HCEC 1CT (cell line): ENCODE results near the gene COL6A2.

ENCODE experiments used
- DNase-seq: peaks from one replicate; pipeline ENCODE4 v3.0.0-alpha.2; 2017

The COL6A2 gene

GRCh38 chr21:46115441-46116188, 17.7 kb downstream of the COL6A2 start:
- no peak for DNase-seq

- DNase-seq = no peak
Measured at GRCh38 chr21:46116189-46116775, 18.4 kb downstream of the COL6A2 start.

GRCh38 chr21:46116776-46117585, 19.1 kb downstream of the COL6A2 start:
- no peak for DNase-seq

GRCh38 chr21:46117586-46118315, 19.8 kb downstream of the COL6A2 start:
- DNase-seq = no peak

- DNase-seq = no peak
Measured at GRCh38 chr21:46118316-46119143, 20.6 kb downstream of the COL6A2 start.

GRCh38 chr21:46119144-46119636, 21.3 kb downstream of the COL6A2 start:
- DNase-seq = no peak

GRCh38 chr21:46119637-46120271, 21.8 kb downstream of the COL6A2 start:
- DNase-seq = no peak

GRCh38 chr21:46120301-46121285, 22.7 kb downstream of the COL6A2 start:
- no peak for DNase-seq

GRCh38 chr21:46121286-46122221, 23.6 kb downstream of the COL6A2 start:
- DNase-seq = no peak

GRCh38 chr21:46122237-46122671, 24.3 kb downstream of the COL6A2 start:
- DNase-seq = no peak

- DNase-seq = no peak
Measured at GRCh38 chr21:46122758-46123683, 25.1 kb downstream of the COL6A2 start.

- DNase-seq = no peak
Measured at GRCh38 chr21:46124083-46124925, 26.4 kb downstream of the COL6A2 start.

- no peak for DNase-seq
Measured at GRCh38 chr21:46124926-46125845, 27.3 kb downstream of the COL6A2 start.

GRCh38 chr21:46125846-46126301, 28.0 kb downstream of the COL6A2 start:
- DNase-seq = no peak
